GM12874 (cell line): ENCODE results near the gene RAD51B.

ENCODE experiments used
- TF ChIP-seq, protein P1 (sequence below): IDR thresholded peaks from 2 replicates; pipeline ENCODE4 v1.5.1; 2011; ENCODE audit warnings: low read depth, mild to moderate bottlenecking, control low read depth, low read length, moderate library complexity; ENCODE audit not compliant: insufficient read depth

Gene RAD51B

DNA sequence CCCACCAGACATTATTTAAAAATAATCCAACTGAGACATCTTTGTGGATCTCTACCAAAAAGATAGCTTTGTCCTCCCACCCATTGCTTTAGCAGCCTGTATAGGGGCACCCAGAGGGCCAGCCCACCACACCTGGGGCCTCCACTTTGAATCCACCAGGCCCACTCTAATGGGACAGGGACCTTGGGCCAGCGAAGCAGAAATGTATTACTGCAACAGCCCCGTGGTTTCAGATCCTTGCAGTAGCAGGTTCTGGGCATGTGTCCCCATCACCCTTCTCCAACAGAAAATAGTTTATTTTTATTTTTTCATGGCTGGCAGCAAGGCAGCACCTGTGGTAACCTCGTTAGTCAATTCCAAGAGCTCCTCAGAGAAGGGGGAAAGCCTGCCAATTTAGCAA is 754.9 kb downstream of the RAD51B start:
- TF ChIP-seq, protein P1, sequence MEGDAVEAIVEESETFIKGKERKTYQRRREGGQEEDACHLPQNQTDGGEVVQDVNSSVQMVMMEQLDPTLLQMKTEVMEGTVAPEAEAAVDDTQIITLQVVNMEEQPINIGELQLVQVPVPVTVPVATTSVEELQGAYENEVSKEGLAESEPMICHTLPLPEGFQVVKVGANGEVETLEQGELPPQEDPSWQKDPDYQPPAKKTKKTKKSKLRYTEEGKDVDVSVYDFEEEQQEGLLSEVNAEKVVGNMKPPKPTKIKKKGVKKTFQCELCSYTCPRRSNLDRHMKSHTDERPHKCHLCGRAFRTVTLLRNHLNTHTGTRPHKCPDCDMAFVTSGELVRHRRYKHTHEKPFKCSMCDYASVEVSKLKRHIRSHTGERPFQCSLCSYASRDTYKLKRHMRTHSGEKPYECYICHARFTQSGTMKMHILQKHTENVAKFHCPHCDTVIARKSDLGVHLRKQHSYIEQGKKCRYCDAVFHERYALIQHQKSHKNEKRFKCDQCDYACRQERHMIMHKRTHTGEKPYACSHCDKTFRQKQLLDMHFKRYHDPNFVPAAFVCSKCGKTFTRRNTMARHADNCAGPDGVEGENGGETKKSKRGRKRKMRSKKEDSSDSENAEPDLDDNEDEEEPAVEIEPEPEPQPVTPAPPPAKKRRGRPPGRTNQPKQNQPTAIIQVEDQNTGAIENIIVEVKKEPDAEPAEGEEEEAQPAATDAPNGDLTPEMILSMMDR, result no peak

DNA sequence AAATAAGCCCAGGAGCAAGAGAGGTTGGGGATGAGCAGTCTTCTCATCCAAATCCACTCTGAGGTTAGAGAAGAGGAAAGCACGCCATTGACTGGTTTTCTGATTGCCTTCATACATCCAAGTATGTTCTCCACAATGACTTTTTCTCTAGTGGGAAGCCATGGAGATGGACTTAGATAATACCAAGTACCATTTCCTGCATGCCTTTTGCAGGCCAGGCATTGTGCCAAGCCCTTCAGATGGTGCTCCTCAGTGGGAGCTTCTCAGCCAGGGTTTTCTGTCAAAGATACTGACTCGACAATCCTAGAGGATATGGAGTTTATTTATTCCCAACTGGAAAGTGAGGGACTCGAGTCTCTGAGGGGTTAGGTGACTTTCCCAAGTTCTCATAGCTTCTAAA is 755.3 kb downstream of the RAD51B start:
- TF ChIP-seq, protein P1, result no peak

DNA sequence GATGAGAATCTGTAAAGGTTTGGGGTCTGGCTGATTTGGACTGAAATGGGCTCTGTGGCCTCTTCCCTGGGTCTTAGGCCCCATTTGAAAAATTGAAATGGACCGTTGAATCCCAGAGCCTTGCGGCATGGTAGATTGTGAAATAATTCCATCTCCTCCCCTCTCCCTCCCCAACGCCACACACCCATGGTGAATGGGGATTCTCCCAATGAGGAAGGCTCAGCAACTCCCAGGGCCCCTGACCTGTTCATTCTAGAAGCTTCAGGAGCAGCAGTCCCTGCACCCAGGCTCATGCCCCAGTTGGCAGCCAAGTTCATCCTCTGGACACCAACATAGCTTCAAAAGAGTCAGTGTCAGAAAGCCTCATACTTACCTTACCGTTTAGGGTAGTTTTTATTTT is 755.8 kb downstream of the RAD51B start:
- TF ChIP-seq, protein P1, result no peak

DNA sequence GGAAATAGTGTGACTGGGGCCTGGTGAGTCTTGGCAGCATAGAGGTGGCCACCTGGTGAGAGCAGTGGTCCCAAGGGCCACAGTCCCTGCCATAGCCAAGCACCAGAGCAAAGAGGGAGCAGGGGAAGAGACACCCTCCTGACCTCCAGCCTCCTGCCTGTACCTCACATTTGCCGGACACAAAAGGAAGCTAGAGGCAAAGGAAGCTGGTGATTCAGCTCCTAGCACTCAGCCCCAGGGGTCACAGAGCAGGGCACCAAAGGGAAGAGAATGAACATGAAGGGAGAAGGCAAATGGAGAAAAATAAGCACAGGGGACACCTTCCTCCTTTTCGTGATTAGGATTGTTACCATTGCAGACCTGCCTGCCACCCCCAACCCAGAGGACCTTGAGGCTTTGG is 756.5 kb downstream of the RAD51B start:
- TF ChIP-seq, protein P1, result no peak

DNA sequence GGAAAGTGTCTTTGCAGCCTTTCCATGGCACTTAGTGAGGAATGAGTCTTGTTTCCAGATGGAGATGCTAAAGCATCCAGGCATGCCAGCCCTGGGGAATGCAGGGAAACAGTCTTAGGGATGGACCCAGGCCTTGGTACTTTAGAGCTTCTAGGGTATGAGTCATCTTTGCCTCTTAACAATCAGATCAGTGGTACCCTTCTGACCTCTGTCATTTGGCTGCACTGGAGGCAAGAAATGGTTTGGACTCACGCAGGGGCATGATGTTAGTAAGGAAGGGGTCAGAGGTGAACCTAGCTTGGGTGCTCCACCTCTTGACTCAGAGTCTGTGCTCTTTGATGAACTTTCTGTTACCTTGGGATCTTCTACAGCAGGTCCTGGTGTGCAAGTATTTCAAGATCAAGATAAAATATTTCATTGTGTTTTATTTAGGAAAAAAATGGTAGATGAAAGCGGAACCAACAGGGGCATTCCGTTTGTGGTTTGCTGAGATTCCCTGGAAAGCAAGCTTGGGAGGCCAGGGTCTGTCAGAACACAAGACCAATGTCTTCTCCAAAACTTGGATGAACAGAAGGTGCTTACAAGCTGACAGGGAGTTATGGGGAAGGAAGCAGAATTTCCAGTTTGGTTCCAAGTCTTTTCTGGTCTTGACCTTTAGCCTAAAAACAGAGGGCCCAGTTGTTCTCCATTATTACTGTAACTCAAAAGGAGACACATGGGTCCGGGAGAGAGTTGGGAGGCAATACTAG is 757.1 kb downstream of the RAD51B start:
- TF ChIP-seq, protein P1, result no peak

DNA sequence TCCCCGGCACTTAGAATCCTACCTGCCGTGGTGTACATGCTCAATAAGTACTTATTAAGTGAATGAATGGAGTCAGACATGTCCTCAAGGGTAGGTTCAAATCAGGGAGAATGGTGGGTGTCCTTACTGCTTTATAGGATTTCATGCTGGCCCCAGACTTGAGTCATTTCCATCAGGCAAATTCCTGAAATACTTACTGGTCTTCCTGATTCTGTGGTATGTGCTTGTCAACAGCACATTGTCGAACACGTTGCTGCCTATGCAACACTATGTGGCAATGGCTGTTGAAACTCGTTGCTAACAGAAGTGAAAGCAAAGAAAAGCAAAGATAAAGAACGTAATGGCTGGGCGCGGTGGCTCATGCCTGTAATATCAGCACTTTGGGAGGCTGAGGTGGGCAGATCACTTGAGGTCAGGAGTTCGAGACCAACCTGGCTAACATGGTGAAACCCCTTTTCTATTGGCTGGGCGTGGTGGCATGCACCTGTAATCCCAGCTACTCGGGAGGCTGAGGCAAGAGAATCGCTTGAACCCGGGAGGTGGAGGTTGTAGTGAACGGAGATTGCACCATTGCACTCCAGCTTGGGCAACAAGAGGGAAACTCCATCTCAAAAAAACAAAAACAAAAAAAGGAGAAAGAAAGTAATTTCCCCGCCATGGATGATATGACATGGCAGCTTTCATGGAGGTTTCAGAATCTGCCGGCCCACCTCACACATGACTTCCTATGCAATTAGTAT is 758.4 kb downstream of the RAD51B start:
- TF ChIP-seq, protein P1, result no peak

DNA sequence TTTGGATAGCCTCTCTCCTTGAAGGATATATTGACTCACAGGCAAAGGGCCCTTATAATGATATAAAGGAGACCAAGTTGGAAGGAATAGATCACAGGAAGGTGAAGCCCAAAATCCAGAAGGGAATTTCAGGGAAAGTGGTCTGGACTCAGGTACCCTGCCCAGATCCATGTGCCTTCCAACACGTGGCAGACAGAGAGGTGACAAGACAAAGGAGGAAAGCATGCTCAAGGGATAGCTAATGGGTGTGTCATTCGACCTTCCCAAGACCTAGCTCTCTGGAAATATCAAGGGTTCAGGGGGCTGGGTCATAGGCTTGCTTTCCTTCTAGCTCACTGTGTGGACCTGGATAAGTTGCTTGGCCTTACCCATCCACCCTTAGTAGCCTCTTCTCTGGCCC is 759.0 kb downstream of the RAD51B start:
- TF ChIP-seq, protein P1, result no peak
